Panc1 (cell line): ENCODE data around the gene AK6.
"Not testable (repeated sequence)": the region's sequence is repeated elsewhere in the genome, so short reads cannot be mapped to it uniquely, and the experiment has no call there.

Experiments used
- POLR2AphosphoS5 ChIP-seq: IDR thresholded peaks from 2 replicates; pipeline ENCODE4 v1.6.1; 2012; ENCODE audit warnings: mild to moderate bottlenecking, low read depth, low read length, moderate library complexity
- SIN3A ChIP-seq: IDR thresholded peaks from 2 replicates; pipeline ENCODE4 v1.6.1; 2012; ENCODE audit warnings: low read depth, mild to moderate bottlenecking, low read length, moderate library complexity, borderline replicate concordance; ENCODE audit not compliant: insufficient read depth
- TCF7L2 ChIP-seq: IDR thresholded peaks from 2 replicates; pipeline ENCODE4 v1.6.1; 2011; ENCODE audit warnings: mild to moderate bottlenecking, low read depth, low read length, inconsistent platforms
- TF ChIP-seq, protein P1 (sequence below): fragments of 450-650 bp; IDR thresholded peaks from 2 replicates; pipeline ENCODE4 v1.5.1; 2017; ENCODE audit warnings: mild to moderate bottlenecking

DNA sequence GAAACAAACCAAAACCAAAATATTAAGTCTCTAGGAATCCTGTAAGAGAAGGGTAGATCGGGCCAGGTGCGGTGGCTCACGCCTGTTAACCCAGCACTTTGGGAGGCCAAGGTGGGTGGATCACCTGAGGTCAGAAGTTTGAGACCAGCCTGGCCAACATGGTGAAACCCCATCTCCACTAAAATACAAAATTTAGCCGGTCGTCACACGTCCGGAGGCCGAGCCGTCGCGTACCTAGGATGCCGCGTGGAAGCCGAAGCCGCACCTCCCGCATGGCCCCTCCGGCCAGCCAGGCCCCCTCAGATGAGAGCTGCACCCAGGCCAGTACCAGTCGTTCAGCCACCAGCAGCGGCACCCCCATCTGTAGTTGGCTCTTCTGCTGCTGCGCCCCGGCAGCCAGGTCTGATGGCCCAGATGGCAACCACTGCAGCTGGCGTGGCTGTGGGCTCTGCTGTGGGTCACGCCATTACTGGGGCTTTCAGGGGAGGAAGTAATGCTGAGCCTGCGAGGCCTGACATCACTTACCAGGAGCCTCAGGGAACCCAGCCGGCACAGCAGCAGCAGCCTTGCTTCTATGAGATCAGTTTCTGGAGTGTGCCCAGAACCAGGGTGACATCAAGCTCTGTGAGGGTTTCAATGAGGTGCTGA is 35.5 kb downstream of the AK6 start:
- not testable (repeated sequence) for TF ChIP-seq POLR2AphosphoS5, SIN3A, TCF7L2
- TF ChIP-seq, protein P1, sequence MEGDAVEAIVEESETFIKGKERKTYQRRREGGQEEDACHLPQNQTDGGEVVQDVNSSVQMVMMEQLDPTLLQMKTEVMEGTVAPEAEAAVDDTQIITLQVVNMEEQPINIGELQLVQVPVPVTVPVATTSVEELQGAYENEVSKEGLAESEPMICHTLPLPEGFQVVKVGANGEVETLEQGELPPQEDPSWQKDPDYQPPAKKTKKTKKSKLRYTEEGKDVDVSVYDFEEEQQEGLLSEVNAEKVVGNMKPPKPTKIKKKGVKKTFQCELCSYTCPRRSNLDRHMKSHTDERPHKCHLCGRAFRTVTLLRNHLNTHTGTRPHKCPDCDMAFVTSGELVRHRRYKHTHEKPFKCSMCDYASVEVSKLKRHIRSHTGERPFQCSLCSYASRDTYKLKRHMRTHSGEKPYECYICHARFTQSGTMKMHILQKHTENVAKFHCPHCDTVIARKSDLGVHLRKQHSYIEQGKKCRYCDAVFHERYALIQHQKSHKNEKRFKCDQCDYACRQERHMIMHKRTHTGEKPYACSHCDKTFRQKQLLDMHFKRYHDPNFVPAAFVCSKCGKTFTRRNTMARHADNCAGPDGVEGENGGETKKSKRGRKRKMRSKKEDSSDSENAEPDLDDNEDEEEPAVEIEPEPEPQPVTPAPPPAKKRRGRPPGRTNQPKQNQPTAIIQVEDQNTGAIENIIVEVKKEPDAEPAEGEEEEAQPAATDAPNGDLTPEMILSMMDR = not testable (repeated sequence)
